CD8-positive, alpha-beta memory T cell (primary cell): ENCODE measurements around the gene SMARCD3. TPM values are rescaled to one million over a fixed set of nuclear protein-coding genes. Genes with fewer than 3 reads are reported as not detected.
A peak's percentile ranks its signal among the peaks of the same experiment; 100 is the strongest.

Experiments used
- CTCF ChIA-PET: fragments of 350-600 bp; sonication (Branson Sonifier 250); formaldehyde crosslinking; loops from one replicate; lab custom pipeline; 2021; ENCODE audit warnings: antibody characterized with exemption; lab: Charles Lee
- POLR2A ChIA-PET: fragments of 350-600 bp; sonication (Branson Sonifier 250); formaldehyde crosslinking; loops from one replicate; lab custom pipeline; 2021; ENCODE audit warnings: antibody characterized with exemption; lab: Charles Lee
- DNase-seq, 5 donors: peaks; one replicate each; pipeline versions ENCODE4 v3.0.0 to v3.0.0-alpha.2; 2020 to 2022; ENCODE audit warnings: mixed read lengths in 1 of 5
- H3K27ac ChIP-seq: one replicate; pipeline ENCODE4 v1.7.0; 2013; ENCODE audit warnings: low read depth, mild to moderate bottlenecking, low read length, moderate library complexity
- H3K27me3 ChIP-seq: 2 replicates; pipeline ENCODE4 v1.7.0; 2013; ENCODE audit warnings: low read length, mild to moderate bottlenecking; ENCODE audit not compliant: insufficient read depth, poor library complexity, severe bottlenecking
- H3K36me3 ChIP-seq: 2 replicates; pipeline ENCODE4 v1.7.0; 2013; ENCODE audit warnings: mild to moderate bottlenecking, low read length, moderate library complexity; ENCODE audit not compliant: insufficient read depth
- H3K4me1 ChIP-seq: 2 replicates; pipeline ENCODE4 v1.7.0; 2013; ENCODE audit warnings: mild to moderate bottlenecking, low read length, moderate library complexity; ENCODE audit not compliant: insufficient read depth
- H3K4me3 ChIP-seq: 2 replicates; pipeline ENCODE4 v1.7.0; 2013; ENCODE audit warnings: mild to moderate bottlenecking, low read length
- H3K9me3 ChIP-seq: 2 replicates; pipeline ENCODE4 v1.7.0; 2013; ENCODE audit warnings: mild to moderate bottlenecking, low read length
- H3K27ac Mint-ChIP-seq, 8 donors: one replicate each; pipeline ENCODE4 v1.8.0; 2020 to 2021; ENCODE audit warnings: mixed read lengths in 8 of 8, mild to moderate bottlenecking in 6 of 8, inconsistent platforms in 3 of 8, moderate library complexity in 3 of 8
- H3K27me3 Mint-ChIP-seq, 2 donors: one replicate each; pipeline ENCODE4 v1.8.0; 2020 to 2021; ENCODE audit warnings: mixed read lengths in 2 of 2, mild to moderate bottlenecking in 1 of 2, moderate library complexity in 1 of 2
- H3K36me3 Mint-ChIP-seq, 3 donors: one replicate each; pipeline ENCODE4 v1.8.0; 2020 to 2021; ENCODE audit warnings: mixed read lengths in 3 of 3, inconsistent platforms in 1 of 3, mild to moderate bottlenecking in 1 of 3
- H3K4me1 Mint-ChIP-seq, 3 donors: one replicate each; pipeline ENCODE4 v1.8.0; 2020 to 2021; ENCODE audit warnings: mixed read lengths in 3 of 3, inconsistent platforms in 1 of 3, mild to moderate bottlenecking in 1 of 3
- H3K4me3 Mint-ChIP-seq, 7 donors: one replicate each; pipeline ENCODE4 v1.8.0; 2020 to 2021; ENCODE audit warnings: mixed read lengths in 7 of 7, mild to moderate bottlenecking in 6 of 7, moderate library complexity in 4 of 7, inconsistent platforms in 2 of 7
- H3K9me3 Mint-ChIP-seq, 5 donors: one replicate each; pipeline ENCODE4 v1.8.0; 2020 to 2022; ENCODE audit warnings: mixed read lengths in 5 of 5, mild to moderate bottlenecking in 3 of 5, moderate library complexity in 2 of 5, inconsistent platforms in 1 of 5
- polyA plus RNA-seq: library from polyadenylated mRNA; unstranded; fragments of 300-500 nt; fragmentation: Illumina TruSeq; gene quantifications from one replicate; pipeline ENCODE4 v1.2.3, GENCODE V29; 2021
- total RNA-seq, 2 experiments: library from RNA; stranded (reverse); gene quantifications; one replicate each; pipeline ENCODE4 v1.2.3, GENCODE V29; 2021

SMARCD3 gene
- total and polyA plus RNA-seq, 3 experiments from 2014 or later = 1.8 to 5.7 (median 2.1) TPM

DNA sequence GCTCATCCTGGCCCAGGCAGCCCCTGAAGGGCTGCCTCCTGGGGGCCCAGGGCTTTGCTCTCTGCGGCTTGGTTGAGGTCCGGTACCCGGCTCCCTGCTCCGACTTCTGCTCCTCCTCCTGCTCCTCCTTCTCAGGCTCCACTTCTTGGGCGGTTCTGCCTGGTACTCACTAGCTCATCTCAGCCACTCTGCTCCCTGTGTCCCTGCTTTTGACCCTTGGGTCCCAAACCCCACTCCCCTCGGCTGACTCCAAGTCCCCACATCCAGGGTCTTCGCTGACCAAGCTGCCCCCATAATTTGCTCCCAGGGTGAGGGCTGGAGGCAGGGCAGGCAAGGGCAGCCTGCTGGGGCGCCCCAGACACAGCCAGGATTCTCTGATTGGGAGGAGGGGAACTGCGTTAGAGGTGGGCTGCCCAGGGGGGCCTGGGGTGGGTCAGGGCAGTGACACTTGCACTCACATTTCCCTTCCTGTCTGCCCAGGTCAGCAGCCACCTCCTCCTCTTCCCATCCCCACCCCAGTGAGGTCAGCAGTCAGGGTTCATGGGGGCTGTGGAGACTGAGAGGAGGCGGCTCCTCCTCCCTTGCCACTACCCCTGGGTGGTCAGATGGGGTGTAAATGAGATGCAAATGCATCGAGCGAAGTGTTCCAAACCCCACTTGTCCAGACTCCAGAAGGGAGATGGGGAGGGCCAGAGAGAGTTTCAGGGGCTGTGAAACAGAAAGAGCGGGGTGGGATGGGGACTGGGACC, 2.2 kb downstream of the SMARCD3 start:
- ChIA-PET POLR2A (no interaction called here), CTCF (interaction anchor here (0.7 to 1.2 kb wide), 6 partner anchors 10 to 107 kb away, joined by 3 to 6 read pairs (median 4); no protein-coding TSS in a partner anchor)
- Mint-ChIP-seq H3K27me3 (peaks cover 17 to 22% of the 10 kb centered on the region in 2 donors), H3K9me3 (no peaks in the 10 kb centered on the region), H3K27ac (no peak overlapping the region), H3K4me1 (peaks cover 42 to 68% (median 44%) of the 10 kb centered on the region in 3 donors), H3K4me3 (peak overlapping the region; percentile 42 to 85 (median 63)), H3K36me3 (no peaks in the 10 kb centered on the region)
- Histone ChIP-seq H3K36me3 (no peaks in the 10 kb centered on the region), H3K4me1 (peaks cover 49% of the 10 kb centered on the region), H3K27ac (no peak overlapping the region), H3K4me3 (no peak overlapping the region), H3K27me3 (peaks cover 35% of the 10 kb centered on the region), H3K9me3 (no peaks in the 10 kb centered on the region)
- no peak for DNase-seq

DNA sequence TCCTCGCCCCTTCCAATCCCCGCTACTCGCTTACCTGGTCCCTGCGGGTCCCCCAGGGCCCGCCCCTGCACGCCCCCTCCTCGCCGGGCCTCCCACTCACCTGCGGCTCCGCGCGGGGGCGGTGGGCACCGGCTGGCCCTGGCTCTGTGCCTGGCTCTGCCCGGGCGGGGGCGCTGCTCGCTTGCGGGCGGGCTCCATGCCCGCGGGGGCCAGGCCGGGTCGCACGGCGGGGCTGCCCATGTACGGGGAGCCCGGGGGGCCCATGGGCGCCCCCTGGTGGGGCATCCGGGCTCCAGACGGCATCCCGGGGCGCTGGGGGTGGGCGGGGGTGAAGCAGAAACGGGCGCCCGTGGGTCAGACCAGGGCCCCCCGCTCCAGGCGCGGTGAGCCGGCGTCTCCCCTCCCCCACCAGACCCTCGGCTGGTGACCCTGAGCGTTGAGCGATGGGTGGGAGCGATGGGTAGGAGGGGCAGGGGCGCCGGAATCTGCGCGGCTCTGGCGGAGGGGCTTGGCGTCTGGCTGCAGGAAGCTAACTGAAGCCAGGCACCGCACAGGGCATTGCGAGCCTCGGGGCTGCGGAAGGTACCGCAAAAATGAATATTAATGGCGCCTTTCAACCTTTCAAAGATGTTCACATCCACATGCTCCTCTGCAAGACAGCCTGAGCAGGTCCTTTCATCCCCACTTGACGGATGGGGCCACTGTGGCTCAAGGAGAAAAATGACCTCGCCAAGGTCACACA, 3.0 kb downstream of the SMARCD3 start:
- POLR2A ChIA-PET = no interaction called here

DNA sequence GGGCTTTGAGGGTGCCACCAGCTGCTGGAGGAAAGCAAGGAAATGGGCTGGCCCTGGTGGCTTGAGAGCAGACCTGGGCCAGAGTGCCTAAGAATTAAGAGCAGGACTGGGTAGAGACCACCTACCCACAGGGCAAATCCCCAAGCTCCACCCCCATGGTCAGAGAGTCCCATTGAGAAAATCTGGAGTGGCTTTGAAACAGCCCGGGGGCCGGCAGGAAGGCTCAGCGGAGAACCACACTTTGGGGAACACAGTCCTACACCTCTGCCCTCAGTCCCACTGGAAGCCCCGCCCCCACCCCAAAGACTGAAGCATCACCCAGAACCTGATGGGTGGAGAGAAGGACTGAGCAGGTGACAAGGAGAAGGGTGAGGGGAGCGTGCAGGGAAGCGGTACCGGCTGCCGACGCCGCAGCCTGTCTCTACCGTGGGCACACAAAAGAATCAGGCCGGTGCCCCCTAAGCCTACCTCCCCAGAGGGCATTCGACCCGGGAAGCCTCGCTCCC, 3.6 kb downstream of the SMARCD3 start:
- peaks cover 0 to 2% (median 0%) of the 10 kb centered on the region in 5 donors for H3K9me3 Mint-ChIP-seq
- peaks cover 32 to 55% (median 35%) of the 10 kb centered on the region in 3 donors for H3K4me1 Mint-ChIP-seq
- no peaks in the 10 kb centered on the region for H3K9me3 ChIP-seq
- H3K27me3 ChIP-seq = peaks cover 29% of the 10 kb centered on the region
- no peak for DNase-seq
- H3K27ac ChIP-seq = no peak overlapping the region
- ChIA-PET CTCF (interaction anchor here (0.6 to 3.3 kb wide), 21 partner anchors 11 to 203 kb away, joined by 3 to 29 read pairs (median 5); partner anchors contain the start of genes ABCF2, CHPF2 and H2BK1), POLR2A (interaction anchor here (1.5 to 2.1 kb wide), 2 partner anchors 13 to 18 kb away, joined by 6 to 10 read pairs; partner anchors contain the start of genes ABCF2 and CHPF2)
- peaks cover 14 to 15% of the 10 kb centered on the region in 2 donors for H3K27me3 Mint-ChIP-seq
- H3K4me3 ChIP-seq = no peak overlapping the region
- H3K27ac Mint-ChIP-seq = peak overlapping the region in 2 of 8 donors; percentile 27 to 37
- H3K36me3 ChIP-seq = no peaks in the 10 kb centered on the region
- H3K4me3 Mint-ChIP-seq = peak overlapping the region; percentile 68 to 87 (median 74)
- peaks cover 0 to 4% (median 0%) of the 10 kb centered on the region in 3 donors for H3K36me3 Mint-ChIP-seq
- H3K4me1 ChIP-seq = peaks cover 42% of the 10 kb centered on the region

More for the DNA sequence above, 3.0 kb downstream of the SMARCD3 start:
- peaks cover 35 to 61% (median 37%) of the 10 kb centered on the region in 3 donors for H3K4me1 Mint-ChIP-seq
- H3K9me3 ChIP-seq = no peaks in the 10 kb centered on the region
- peaks cover 42% of the 10 kb centered on the region for H3K4me1 ChIP-seq
- H3K36me3 Mint-ChIP-seq = no peaks in the 10 kb centered on the region
- H3K27ac ChIP-seq = no peak overlapping the region
- CTCF ChIA-PET = interaction anchor here (0.7 to 3.1 kb wide), 8 partner anchors 9 to 122 kb away, joined by 3 to 21 read pairs (median 6); partner anchors contain the start of gene ABCF2
- no peaks in the 10 kb centered on the region for H3K9me3 Mint-ChIP-seq
- H3K4me3 ChIP-seq = no peak overlapping the region
- peaks cover 29% of the 10 kb centered on the region for H3K27me3 ChIP-seq
- peak; percentile 68 to 82 (median 69) for DNase-seq
- peaks cover 15 to 18% of the 10 kb centered on the region in 2 donors for H3K27me3 Mint-ChIP-seq
- peak overlapping the region; percentile 42 to 87 (median 70) for H3K4me3 Mint-ChIP-seq
- H3K27ac Mint-ChIP-seq = no peak overlapping the region
- no peaks in the 10 kb centered on the region for H3K36me3 ChIP-seq

DNA sequence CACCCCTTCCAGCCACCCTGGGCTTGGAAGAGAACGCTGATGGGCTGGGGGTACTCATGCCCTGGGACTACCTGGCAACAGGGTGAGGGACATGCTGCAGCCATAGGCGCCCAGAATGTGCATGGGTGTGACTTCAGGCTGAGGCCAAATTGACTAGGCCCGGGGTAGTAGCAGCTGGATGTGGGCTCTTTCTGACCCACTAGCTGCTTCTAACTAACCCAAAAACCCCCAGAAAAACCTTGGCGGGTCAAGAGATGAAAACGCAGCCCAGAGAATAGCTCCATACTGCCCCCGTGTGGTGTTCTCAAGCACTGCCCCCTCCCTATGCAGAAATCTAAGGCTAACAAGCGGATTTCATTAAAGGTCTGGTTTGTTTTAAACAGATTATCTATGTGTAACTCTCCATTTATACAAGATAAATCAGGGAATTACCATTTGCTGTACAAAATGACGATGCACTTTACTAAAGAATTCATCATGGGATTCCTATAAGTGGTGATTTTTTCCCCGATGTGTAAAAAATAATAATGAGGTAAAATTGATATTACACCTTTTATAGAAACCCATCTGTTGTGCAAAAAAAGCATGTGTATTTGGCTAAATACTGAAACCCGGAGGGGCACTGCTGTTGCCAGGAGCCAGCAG, 4.2 kb downstream of the SMARCD3 start:
- no peak overlapping the region for H3K27ac ChIP-seq
- Mint-ChIP-seq H3K4me3 (peak overlapping the region; percentile 63 to 79 (median 74)), H3K27me3 (peaks cover 14% of the 10 kb centered on the region in 2 donors), H3K9me3 (peaks cover 0 to 2% (median 0%) of the 10 kb centered on the region in 5 donors), H3K4me1 (peaks cover 31 to 53% (median 34%) of the 10 kb centered on the region in 3 donors), H3K27ac (peak overlapping the region; percentile 7 to 95 (median 84)), H3K36me3 (peaks cover 0 to 7% (median 0%) of the 10 kb centered on the region in 3 donors)
- ChIA-PET CTCF (interaction anchor here (0.6 to 3.3 kb wide), 26 partner anchors 8 to 203 kb away, joined by 3 to 29 read pairs (median 5); partner anchors contain the start of genes ABCF2, CHPF2 and H2BK1), POLR2A (interaction anchor here (1.5 to 2.1 kb wide), 2 partner anchors 12 to 17 kb away, joined by 6 to 10 read pairs; partner anchors contain the start of genes ABCF2 and CHPF2)
- peaks cover 42% of the 10 kb centered on the region for H3K4me1 ChIP-seq
- H3K27me3 ChIP-seq = peaks cover 29% of the 10 kb centered on the region
- no peak overlapping the region for H3K4me3 ChIP-seq
- H3K9me3 ChIP-seq = no peaks in the 10 kb centered on the region
- no peaks in the 10 kb centered on the region for H3K36me3 ChIP-seq
- peak; percentile 47 to 69 (median 48) for DNase-seq

DNA sequence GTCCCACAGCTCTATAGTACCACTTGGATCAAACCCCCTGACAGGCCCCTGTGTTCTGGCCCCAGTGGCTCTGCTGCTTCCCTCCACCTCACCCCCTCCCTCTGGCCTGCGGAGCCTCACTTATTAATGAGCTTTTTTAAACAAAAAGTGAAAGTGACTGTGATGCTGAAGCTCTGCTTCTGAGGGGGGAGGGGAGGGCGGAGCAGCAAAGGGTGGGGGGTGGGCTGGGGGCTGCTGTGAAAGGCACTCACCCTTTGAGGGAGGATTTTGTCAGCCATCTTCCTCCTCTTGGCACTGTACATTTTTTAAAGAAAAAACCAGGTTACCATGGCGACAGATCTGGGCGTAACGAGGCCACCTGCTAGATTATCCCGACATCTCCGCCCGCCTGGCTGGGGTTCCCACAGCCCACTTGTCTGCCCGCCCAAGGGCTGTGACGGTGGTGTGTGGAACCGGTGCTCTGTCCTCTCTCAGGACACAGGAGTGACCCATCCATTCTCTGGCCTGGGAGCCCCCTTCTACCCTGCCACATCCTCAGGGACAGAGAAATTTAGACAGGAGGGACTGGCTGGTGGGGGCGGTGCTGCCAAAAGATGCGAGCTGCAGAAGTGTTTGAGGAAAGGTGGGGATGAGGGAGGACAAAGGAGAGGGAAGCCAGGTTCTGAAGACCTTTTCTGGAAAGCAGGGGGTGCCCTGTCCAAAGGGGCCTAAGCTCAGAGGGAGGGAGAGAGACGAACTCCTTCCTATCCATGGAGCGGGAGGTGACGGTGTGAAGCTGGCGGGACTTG, 4.9 kb downstream of the SMARCD3 start:
- ChIA-PET CTCF (interaction anchor here (0.6 to 3.3 kb wide), 25 partner anchors 7 to 225 kb away, joined by 3 to 29 read pairs (median 5); partner anchors contain the start of genes ABCF2, CHPF2 and H2BK1), POLR2A (interaction anchor here (1.5 to 2.1 kb wide), 2 partner anchors 11 to 17 kb away, joined by 6 to 10 read pairs; partner anchors contain the start of genes ABCF2 and CHPF2)
- H3K4me1 Mint-ChIP-seq = peaks cover 30 to 50% (median 31%) of the 10 kb centered on the region in 3 donors
- Histone ChIP-seq H3K27ac (no peak overlapping the region), H3K4me3 (peak overlapping the region; percentile 40), H3K36me3 (no peaks in the 10 kb centered on the region), H3K27me3 (peaks cover 29% of the 10 kb centered on the region), H3K4me1 (peaks cover 42% of the 10 kb centered on the region), H3K9me3 (no peaks in the 10 kb centered on the region)
- peak overlapping the region; percentile 7 to 95 (median 84) for H3K27ac Mint-ChIP-seq
- H3K9me3 Mint-ChIP-seq = peaks cover 0 to 2% (median 0%) of the 10 kb centered on the region in 5 donors
- peaks cover 0 to 14% (median 0%) of the 10 kb centered on the region in 3 donors for H3K36me3 Mint-ChIP-seq
- H3K27me3 Mint-ChIP-seq = peaks cover 13 to 14% of the 10 kb centered on the region in 2 donors
- DNase-seq = peak in 4 of 5 donors; percentile 42 to 75 (median 60)
- H3K4me3 Mint-ChIP-seq = peak overlapping the region; percentile 67 to 79 (median 74)

DNA sequence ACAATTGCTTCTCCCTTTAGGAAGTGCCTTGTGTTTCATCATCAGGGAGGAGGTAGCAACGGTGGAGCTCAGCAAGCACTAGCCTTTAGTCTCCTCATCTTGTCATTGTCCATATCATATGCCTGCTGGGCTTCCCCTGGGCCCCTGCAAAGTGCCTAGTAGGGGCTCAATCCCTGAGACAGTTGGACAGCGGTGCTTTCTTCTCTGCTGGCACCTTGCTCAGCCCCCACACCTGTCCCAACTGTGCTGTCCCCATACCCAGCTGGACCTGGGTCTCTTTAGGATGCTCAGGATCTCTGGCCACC, 5.5 kb downstream of the SMARCD3 start:
- peaks cover 0 to 17% (median 0%) of the 10 kb centered on the region in 3 donors for H3K36me3 Mint-ChIP-seq
- H3K4me3 Mint-ChIP-seq = peak overlapping the region; percentile 67 to 79 (median 74)
- H3K27me3 Mint-ChIP-seq = peaks cover 12 to 14% of the 10 kb centered on the region in 2 donors
- no peaks in the 10 kb centered on the region for H3K36me3 ChIP-seq
- CTCF ChIA-PET = interaction anchor here (1.0 to 3.3 kb wide), 7 partner anchors 9 to 225 kb away, joined by 3 to 29 read pairs (median 12); partner anchors contain the start of genes ABCF2 and CHPF2
- no peaks in the 10 kb centered on the region for H3K9me3 ChIP-seq
- H3K4me1 Mint-ChIP-seq = peaks cover 27 to 44% (median 27%) of the 10 kb centered on the region in 3 donors
- POLR2A ChIA-PET = interaction anchor here (2.1 kb wide), 1 partner anchor 16 kb away, joined by 10 read pairs; the partner anchor contains the start of gene ABCF2
- H3K27ac ChIP-seq = no peak overlapping the region
- peaks cover 0 to 2% (median 0%) of the 10 kb centered on the region in 5 donors for H3K9me3 Mint-ChIP-seq
- H3K4me3 ChIP-seq = peak overlapping the region; percentile 40
- no peak for DNase-seq
- H3K4me1 ChIP-seq = peaks cover 42% of the 10 kb centered on the region
- peaks cover 29% of the 10 kb centered on the region for H3K27me3 ChIP-seq
- peak overlapping the region in 7 of 8 donors; percentile 69 to 95 (median 86) for H3K27ac Mint-ChIP-seq
